Smooth muscle cell (in vitro differentiated cells): ENCODE results near the gene SDR9C7. TPM values are rescaled to one million over a fixed set of nuclear protein-coding genes. Genes with fewer than 3 reads are reported as not detected.
"Not testable (repeated sequence)": the region's sequence is repeated elsewhere in the genome, so short reads cannot be mapped to it uniquely, and the experiment has no call there.

Experiments used
- DNase-seq: peaks from one replicate; lab custom pipeline; 2025; ENCODE audit not compliant: unreplicated experiment; lab: John Stamatoyannopoulos, UW
- H2AFZ ChIP-seq: fragments of 200-600 bp; sonication (generic); 2 replicates; pipeline ENCODE4 v1.6.0; 2016; ENCODE audit warnings: antibody characterized with exemption, low read depth, mild to moderate bottlenecking
- H3F3A ChIP-seq: fragments of 200-600 bp; sonication (generic); 2 replicates; pipeline ENCODE4 v1.6.0; 2017; ENCODE audit warnings: antibody characterized with exemption, low read depth
- H3K27ac ChIP-seq: fragments of 200-600 bp; sonication (generic); 2 replicates; pipeline ENCODE4 v1.5.1; 2016; ENCODE audit warnings: low read depth, mild to moderate bottlenecking
- H3K27me3 ChIP-seq: fragments of 200-600 bp; sonication (generic); 2 replicates; pipeline ENCODE4 v1.6.1; 2016; ENCODE audit warnings: low read depth, mild to moderate bottlenecking
- H3K36me3 ChIP-seq: fragments of 200-600 bp; sonication (generic); 2 replicates; pipeline ENCODE4 v1.5.1; 2016; ENCODE audit warnings: low read depth
- H3K4me1 ChIP-seq: fragments of 200-600 bp; sonication (generic); 2 replicates; pipeline ENCODE4 v1.5.1; 2016; ENCODE audit warnings: low read depth
- H3K4me2 ChIP-seq: fragments of 200-600 bp; sonication (generic); 2 replicates; pipeline ENCODE4 v1.6.0; 2016; ENCODE audit warnings: mild to moderate bottlenecking
- H3K4me3 ChIP-seq: fragments of 200-600 bp; sonication (generic); 2 replicates; pipeline ENCODE4 v1.5.1; 2016; ENCODE audit warnings: mild to moderate bottlenecking
- H3K79me2 ChIP-seq: fragments of 200-600 bp; sonication (generic); 2 replicates; pipeline ENCODE4 v1.6.0; 2016; ENCODE audit warnings: low read depth, mild to moderate bottlenecking
- H3K9ac ChIP-seq: fragments of 200-600 bp; sonication (generic); 2 replicates; pipeline ENCODE4 v1.6.0; 2016; ENCODE audit warnings: low read depth
- H3K9me3 ChIP-seq: fragments of 200-600 bp; sonication (generic); replicated peaks from 2 replicates; pipeline ENCODE4 v1.5.1; 2016; ENCODE audit warnings: low read depth
- H4K20me1 ChIP-seq: fragments of 200-600 bp; sonication (generic); 2 replicates; pipeline ENCODE4 v1.6.0; 2016; ENCODE audit warnings: low read depth
- CTCF ChIP-seq: fragments of 200-600 bp; sonication (generic); IDR thresholded peaks from 2 replicates; pipeline ENCODE4 v1.5.1; 2017; ENCODE audit warnings: borderline replicate concordance, mild to moderate bottlenecking, antibody characterized with exemption; ENCODE audit not compliant: insufficient read depth, poor library complexity, severe bottlenecking
- WGBS: methylation state at CpG from one replicate; pipeline ENCODE4 v1.1.7; 2016; ENCODE audit warnings: low lambda C conversion rate; 5-methylcytosine and 5-hydroxymethylcytosine counted together
- polyA plus RNA-seq: library from polyadenylated mRNA; unstranded; fragments of >200 nt; fragmentation: Nextera tagmentation; extraction: Ambion mirVana; gene quantifications from 2 replicates; pipeline ENCODE4 v1.2.1, GENCODE V29; 2016
- total RNA-seq: library from RNA; depleted of rRNA; stranded (reverse); fragments of >200 nt; gene quantifications from 2 replicates; pipeline ENCODE4 v1.2.3, GENCODE V29; 2014

Gene SDR9C7
- total and polyA plus RNA-seq, 2 experiments from 2014 or later = 0.83 to 1.1 TPM

DNA sequence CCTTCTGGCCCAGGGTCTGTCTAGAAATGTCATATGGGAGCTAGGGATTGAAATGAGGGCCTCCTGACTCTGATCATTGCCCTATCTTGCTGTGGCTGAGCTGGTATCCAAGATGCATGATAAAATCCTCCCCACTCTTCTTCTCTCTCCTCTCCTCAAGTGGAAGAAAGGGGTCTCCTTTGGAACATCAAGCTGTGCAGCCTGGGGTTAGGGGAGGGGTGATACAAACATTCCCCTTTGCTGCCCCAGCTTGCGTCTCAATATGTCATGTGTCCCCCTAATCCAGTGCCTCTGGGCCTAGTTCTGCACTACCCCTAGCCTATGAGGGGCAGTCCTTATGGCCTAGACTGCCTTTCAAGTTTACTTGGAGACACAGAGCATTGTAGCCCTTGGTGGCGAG, 14.7 kb upstream of the SDR9C7 start:
- H3K4me2 ChIP-seq = no peak overlapping the region
- 98% methylated on average over 2 of the region's 2 CpGs for WGBS
- no peak for DNase-seq

GRCh38 chr12:56948457-56948777, 14.2 kb upstream of the SDR9C7 start:
- Histone ChIP-seq H3K9me3 (no peaks in the 10 kb centered on the region), H3K27ac (no peak overlapping the region), H3K4me2 (no peak overlapping the region), H3K9ac (no peak overlapping the region), H3F3A (no peaks in the 10 kb centered on the region), H3K4me3 (no peak overlapping the region), H3K36me3 (no peaks in the 10 kb centered on the region), H4K20me1 (no peaks in the 10 kb centered on the region), H2AFZ (no peak overlapping the region), H3K4me1 (no peaks in the 10 kb centered on the region), H3K27me3 (no peaks in the 10 kb centered on the region), H3K79me2 (no peaks in the 10 kb centered on the region)
- DNase-seq = no peak
- no peak for TF ChIP-seq CTCF

More for the DNA sequence above, 14.7 kb upstream of the SDR9C7 start:
- H3K9me3 ChIP-seq = no peaks in the 10 kb centered on the region
- no peaks in the 10 kb centered on the region for H4K20me1 ChIP-seq
- no peaks in the 10 kb centered on the region for H3K36me3 ChIP-seq
- TF ChIP-seq CTCF = no peak
- no peak overlapping the region for H3K9ac ChIP-seq
- H3K79me2 ChIP-seq = no peaks in the 10 kb centered on the region
- H3K4me3 ChIP-seq = no peak overlapping the region
- H3F3A ChIP-seq = no peaks in the 10 kb centered on the region
- no peak overlapping the region for H3K27ac ChIP-seq
- H2AFZ ChIP-seq = no peak overlapping the region
- H3K4me1 ChIP-seq = no peaks in the 10 kb centered on the region
- no peaks in the 10 kb centered on the region for H3K27me3 ChIP-seq

DNA sequence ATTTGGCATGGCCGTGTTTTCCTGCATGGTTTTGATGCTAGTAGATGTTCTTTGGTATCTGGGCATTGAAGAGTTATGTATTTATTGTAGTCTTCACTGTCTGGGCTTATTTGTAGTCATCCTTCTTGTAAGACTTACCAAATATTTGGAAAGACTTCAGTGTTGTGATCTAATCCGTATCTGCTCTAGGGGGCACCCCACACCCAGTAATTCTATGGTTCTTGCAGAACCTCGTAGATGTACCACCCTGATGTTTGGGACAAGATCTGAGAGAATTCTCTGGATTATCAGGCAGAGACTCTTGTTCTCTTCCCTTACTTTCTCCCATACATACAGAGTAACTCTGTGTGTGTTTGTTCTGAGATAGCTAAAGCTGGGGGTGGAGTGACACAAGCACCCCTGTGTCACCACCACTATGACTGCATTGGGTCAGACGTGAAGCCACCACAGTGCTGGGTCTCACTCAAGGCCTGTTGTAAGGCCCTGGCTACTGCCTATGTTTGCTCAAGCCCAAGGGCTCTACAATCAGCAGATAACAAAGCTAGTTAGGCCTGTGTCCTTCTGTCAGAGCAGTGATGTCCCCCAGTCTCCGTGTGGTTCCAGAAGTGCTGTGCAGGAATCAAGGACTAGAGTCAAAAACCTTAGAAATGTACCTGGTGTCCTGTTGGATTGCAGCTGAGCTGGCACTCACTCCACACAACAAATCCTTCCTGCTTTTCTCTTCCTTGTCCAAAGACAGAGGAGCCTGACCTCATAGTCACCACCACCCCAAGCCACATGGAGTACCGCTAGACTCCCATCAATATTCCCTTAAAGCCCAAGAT, 13.6 kb upstream of the SDR9C7 start:
- Histone ChIP-seq H2AFZ (no peak overlapping the region), H3F3A (no peaks in the 10 kb centered on the region), H3K4me1 (no peaks in the 10 kb centered on the region), H4K20me1 (no peaks in the 10 kb centered on the region), H3K27ac (no peak overlapping the region), H3K4me3 (no peak overlapping the region), H3K4me2 (no peak overlapping the region), H3K36me3 (no peaks in the 10 kb centered on the region), H3K79me2 (no peaks in the 10 kb centered on the region), H3K27me3 (no peaks in the 10 kb centered on the region), H3K9me3 (no peaks in the 10 kb centered on the region), H3K9ac (no peak overlapping the region)
- no peak for DNase-seq
- WGBS = 76% methylated on average over 6 of the region's 6 CpGs
- TF ChIP-seq CTCF = no peak

DNA sequence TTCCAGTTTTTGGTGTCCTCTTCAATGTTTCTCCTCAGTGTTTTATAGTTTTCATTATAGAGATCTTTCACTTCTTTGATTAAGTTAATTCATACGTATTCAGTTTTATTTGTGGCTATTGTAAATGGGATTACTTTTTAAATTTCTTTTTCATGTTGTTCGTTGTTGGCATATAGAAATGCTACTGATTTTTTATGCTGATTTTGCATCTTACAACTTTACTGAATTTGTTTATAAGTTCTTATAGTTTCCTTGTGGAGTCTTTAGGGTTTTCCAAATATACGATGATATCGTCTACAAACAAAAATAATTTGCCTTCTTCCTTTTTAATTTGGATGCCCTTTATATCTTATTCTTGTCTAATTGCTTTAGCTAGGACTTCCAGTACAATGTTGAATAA, 9.7 kb upstream of the SDR9C7 start:
- H3F3A ChIP-seq = no peaks in the 10 kb centered on the region
- no peaks in the 10 kb centered on the region for H3K4me1 ChIP-seq
- H3K79me2 ChIP-seq = no peaks in the 10 kb centered on the region
- TF ChIP-seq CTCF = no peak
- H2AFZ ChIP-seq = no peak overlapping the region
- H3K36me3 ChIP-seq = no peaks in the 10 kb centered on the region
- H3K9me3 ChIP-seq = no peaks in the 10 kb centered on the region
- no peak overlapping the region for H3K9ac ChIP-seq
- no peaks in the 10 kb centered on the region for H4K20me1 ChIP-seq
- WGBS = 94% methylated on average over 4 of the region's 4 CpGs
- H3K4me3 ChIP-seq = no peak overlapping the region
- no peak overlapping the region for H3K27ac ChIP-seq
- no peak overlapping the region for H3K4me2 ChIP-seq
- H3K27me3 ChIP-seq = no peaks in the 10 kb centered on the region
- DNase-seq = no peak

DNA sequence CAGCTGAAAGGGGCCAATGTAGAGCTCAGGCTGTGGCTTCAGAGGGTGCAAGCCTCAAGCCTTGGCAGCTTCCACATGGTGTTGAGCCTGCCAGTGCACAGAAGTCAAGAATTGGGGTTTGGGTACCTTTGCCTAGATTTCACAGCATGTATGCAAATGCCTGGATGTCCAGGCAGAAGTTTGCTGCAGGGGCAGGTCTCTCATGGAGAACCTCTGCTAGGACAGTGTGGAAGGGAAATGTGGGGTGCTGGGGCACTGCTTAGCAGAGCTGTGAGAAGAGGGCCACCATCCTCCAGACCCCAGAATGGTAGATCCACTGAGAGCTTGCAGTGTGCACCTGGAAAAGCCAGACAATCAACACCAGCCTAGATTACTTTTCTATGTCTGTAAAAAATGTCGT, 9.2 kb upstream of the SDR9C7 start:
- not testable (repeated sequence) for H3K4me1 ChIP-seq, H3K4me2 ChIP-seq, H2AFZ ChIP-seq, H3K79me2 ChIP-seq, H3K36me3 ChIP-seq, H3K9ac ChIP-seq, DNase-seq, H3F3A ChIP-seq, H4K20me1 ChIP-seq, H3K4me3 ChIP-seq, H3K27me3 ChIP-seq, H3K9me3 ChIP-seq, H3K27ac ChIP-seq
- WGBS = 93% methylated on average over 1 of the region's 1 CpG
